ENCODE data around the gene EPN1.
A peak's percentile ranks its signal among the peaks of the same experiment; 100 is the strongest.

The EPN1 gene

GRCh38 chr19:55638864-55639359, 36.1 kb upstream of the EPN1 start:
- Histone ChIP-seq H4K20me1 (ENCODE audit: insufficient read depth) (no peaks in the 10 kb centered on the region), H2AFZ (ENCODE audit: low read depth) (no peak overlapping the region), H3K27ac (no peak overlapping the region), H3K4me2 (no peak overlapping the region), H3K36me3 (ENCODE audit: insufficient read depth) (no peaks in the 10 kb centered on the region), H3K9ac (no peak overlapping the region), H3K4me3 (IDR thresholded peaks at IDR 0.05; ENCODE audit: insufficient read depth, low read depth, low read length) (no peak overlapping the region), H3K27me3 (ENCODE audit: insufficient read depth, low read depth) (no peaks in the 10 kb centered on the region), H3K79me2 (ENCODE audit: insufficient read depth, low read depth) (peaks cover 39% of the 10 kb centered on the region), H3K4me1 (ENCODE audit: low read depth, poor library complexity, severe bottlenecking) (peaks cover 23% of the 10 kb centered on the region)
- TF ChIP-seq, protein P1, sequence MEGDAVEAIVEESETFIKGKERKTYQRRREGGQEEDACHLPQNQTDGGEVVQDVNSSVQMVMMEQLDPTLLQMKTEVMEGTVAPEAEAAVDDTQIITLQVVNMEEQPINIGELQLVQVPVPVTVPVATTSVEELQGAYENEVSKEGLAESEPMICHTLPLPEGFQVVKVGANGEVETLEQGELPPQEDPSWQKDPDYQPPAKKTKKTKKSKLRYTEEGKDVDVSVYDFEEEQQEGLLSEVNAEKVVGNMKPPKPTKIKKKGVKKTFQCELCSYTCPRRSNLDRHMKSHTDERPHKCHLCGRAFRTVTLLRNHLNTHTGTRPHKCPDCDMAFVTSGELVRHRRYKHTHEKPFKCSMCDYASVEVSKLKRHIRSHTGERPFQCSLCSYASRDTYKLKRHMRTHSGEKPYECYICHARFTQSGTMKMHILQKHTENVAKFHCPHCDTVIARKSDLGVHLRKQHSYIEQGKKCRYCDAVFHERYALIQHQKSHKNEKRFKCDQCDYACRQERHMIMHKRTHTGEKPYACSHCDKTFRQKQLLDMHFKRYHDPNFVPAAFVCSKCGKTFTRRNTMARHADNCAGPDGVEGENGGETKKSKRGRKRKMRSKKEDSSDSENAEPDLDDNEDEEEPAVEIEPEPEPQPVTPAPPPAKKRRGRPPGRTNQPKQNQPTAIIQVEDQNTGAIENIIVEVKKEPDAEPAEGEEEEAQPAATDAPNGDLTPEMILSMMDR (conservative IDR thresholded peaks at IDR 0.05; ENCODE audit: low read depth, low read length): peak; percentile 56; the same call in 1 of the 2 replicates

DNA sequence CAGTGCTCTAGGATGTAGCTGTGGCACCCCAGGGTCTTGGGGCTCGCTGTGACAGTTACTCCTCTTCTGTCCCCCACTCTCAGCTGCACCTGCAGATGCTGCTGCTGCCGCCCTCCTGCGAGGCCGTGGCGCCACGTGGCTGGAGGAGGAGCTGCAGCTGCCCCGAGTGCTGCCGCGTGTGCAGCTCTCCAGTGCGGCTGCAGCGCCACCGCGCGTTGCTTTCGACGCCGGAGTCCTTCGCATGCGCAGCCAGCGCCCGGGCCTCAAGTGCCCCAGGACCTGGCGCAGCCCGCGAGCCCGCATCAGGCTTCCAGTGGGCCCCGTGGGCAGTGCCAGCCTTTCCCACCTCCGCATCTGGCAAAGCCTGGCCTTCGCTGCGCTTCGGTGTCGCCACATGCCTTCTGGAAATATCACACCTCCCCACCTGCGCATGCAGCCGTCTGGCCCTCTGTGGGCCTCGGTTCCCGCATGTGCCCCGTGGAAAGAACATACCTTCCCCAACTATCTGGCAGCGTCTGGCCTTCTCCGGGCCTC, 34.9 kb upstream of the EPN1 start:
- Histone ChIP-seq H3K4me3 (IDR thresholded peaks at IDR 0.05; ENCODE audit: insufficient read depth, low read depth, low read length) (no peak overlapping the region), H3K79me2 (ENCODE audit: insufficient read depth, low read depth) (peaks cover 47% of the 10 kb centered on the region), H3K27me3 (ENCODE audit: insufficient read depth, low read depth) (no peaks in the 10 kb centered on the region), H3K9ac (no peak overlapping the region), H3K27ac (no peak overlapping the region; the same call in 1 of the 2 replicates), H3K36me3 (ENCODE audit: insufficient read depth) (no peaks in the 10 kb centered on the region), H4K20me1 (ENCODE audit: insufficient read depth) (no peaks in the 10 kb centered on the region), H3K4me2 (peak overlapping the region; percentile 22; the same call in 1 of the 2 replicates), H3K4me1 (ENCODE audit: low read depth, poor library complexity, severe bottlenecking) (peaks cover 27% of the 10 kb centered on the region), H2AFZ (ENCODE audit: low read depth) (peak overlapping the region; percentile 34; the same call in 1 of the 2 replicates)
- TF ChIP-seq, protein P1 (conservative IDR thresholded peaks at IDR 0.05; ENCODE audit: low read depth, low read length): no peak

DNA sequence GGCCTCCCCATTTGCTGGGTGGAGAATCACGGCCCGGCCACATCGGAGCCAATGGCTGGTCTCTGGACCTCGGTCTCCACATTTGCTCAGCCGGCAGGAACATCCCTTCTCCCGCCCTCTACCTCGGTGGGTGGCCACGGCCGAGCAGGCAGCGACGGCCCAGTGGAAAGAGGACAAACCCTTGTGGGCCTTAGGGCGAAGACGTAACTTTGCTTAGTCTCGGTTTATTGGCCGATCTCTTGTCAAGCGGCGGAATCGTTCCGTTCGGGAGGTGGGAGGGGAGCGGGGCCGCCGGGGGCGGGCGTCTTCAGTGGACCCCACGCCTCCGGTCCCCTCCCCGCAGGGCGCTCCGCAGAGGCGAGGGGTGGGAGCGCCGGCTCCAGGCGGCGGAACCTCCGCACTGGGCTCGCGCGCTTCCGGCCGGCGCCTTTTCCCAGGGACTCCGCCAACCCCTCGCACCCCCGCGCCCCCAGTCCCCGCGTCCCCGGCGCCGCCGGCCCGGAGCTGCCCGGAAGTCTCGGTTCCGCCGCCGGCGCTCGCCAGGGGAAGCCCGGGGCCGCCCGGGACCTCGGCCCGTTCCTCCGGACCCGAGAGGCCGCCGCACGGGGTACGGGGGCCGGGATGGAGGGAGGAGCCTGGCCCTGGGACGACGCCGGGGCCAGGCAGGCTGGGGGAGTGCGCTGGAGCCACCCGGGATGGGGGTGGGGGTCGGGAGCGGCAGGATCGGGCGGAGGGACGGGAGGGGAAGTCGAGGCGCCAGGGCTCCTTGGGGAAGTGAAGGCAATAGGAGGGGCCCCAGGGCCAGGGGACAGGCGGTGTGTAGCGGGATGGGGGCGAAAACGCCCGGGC, 34.2 kb upstream of the EPN1 start, which contains the start of gene ZNF580:
Gene ZNF580, plus strand, starts transcription at position 426 of the 849 bp plus-strand sequence. CDS start 1,507 bp downstream, outside the sequence.
- Histone ChIP-seq H3K9ac (peak within 1 kb of the TSS; percentile 87), H2AFZ (ENCODE audit: low read depth) (peak within 1 kb of the TSS; percentile 34), H3K27ac (peak within 1 kb of the TSS; percentile 81), H4K20me1 (ENCODE audit: insufficient read depth) (no peaks in the 10 kb centered on the region), H3K4me2 (peak within 1 kb of the TSS; percentile 99), H3K27me3 (ENCODE audit: insufficient read depth, low read depth) (no peaks in the 10 kb centered on the region), H3K79me2 (ENCODE audit: insufficient read depth, low read depth) (peaks cover 47% of the 10 kb centered on the region), H3K4me3 (IDR thresholded peaks at IDR 0.05; ENCODE audit: insufficient read depth, low read depth, low read length) (no peak within 1 kb of the TSS), H3K36me3 (ENCODE audit: insufficient read depth) (no peaks in the 10 kb centered on the region), H3K4me1 (ENCODE audit: low read depth, poor library complexity, severe bottlenecking) (peaks cover 25% of the 10 kb centered on the region)
- TF ChIP-seq, protein P1 (conservative IDR thresholded peaks at IDR 0.05; ENCODE audit: low read depth, low read length): no peak

GRCh38 chr19:55641426-55642152, 33.4 kb upstream of the EPN1 start:
- H3K27ac ChIP-seq: peak overlapping the region; percentile 81
- peaks cover 43% of the 10 kb centered on the region for H3K79me2 ChIP-seq (ENCODE audit: insufficient read depth, low read depth)
- no peaks in the 10 kb centered on the region for H3K27me3 ChIP-seq (ENCODE audit: insufficient read depth, low read depth)
- peak overlapping the region; percentile 99 for H3K4me2 ChIP-seq
- H4K20me1 ChIP-seq (ENCODE audit: insufficient read depth): no peaks in the 10 kb centered on the region
- TF ChIP-seq, protein P1 (conservative IDR thresholded peaks at IDR 0.05; ENCODE audit: low read depth, low read length): no peak
- H3K4me1 ChIP-seq (ENCODE audit: low read depth, poor library complexity, severe bottlenecking): peaks cover 22% of the 10 kb centered on the region
- peak overlapping the region; percentile 34 for H2AFZ ChIP-seq (ENCODE audit: low read depth)
- no peak overlapping the region for H3K4me3 ChIP-seq (IDR thresholded peaks at IDR 0.05; ENCODE audit: insufficient read depth, low read depth, low read length)
- H3K36me3 ChIP-seq (ENCODE audit: insufficient read depth): no peaks in the 10 kb centered on the region
- H3K9ac ChIP-seq: peak overlapping the region; percentile 87
